WTC11 (cell line): ENCODE measurements around the gene PRKAG2. TPM values are rescaled to one million over a fixed set of nuclear protein-coding genes. Genes with fewer than 3 reads are reported as not detected.

ENCODE experiments used
- ATAC-seq: fragments of 200-7000 bp; cut with Tn5 transposase; 2 replicates; pipeline ENCODE4 v1.10.0; 2021; ENCODE audit warnings: mild to moderate bottlenecking, moderate library complexity
- CTCF ChIA-PET: fragments of 300-600 bp; sonication (Branson Sonifier 250); formaldehyde crosslinking; loops from one replicate; lab custom pipeline; 2021; ENCODE audit warnings: antibody characterized with exemption; lab: Charles Lee
- POLR2A ChIA-PET: fragments of 350-600 bp; sonication (Branson Sonifier 250); formaldehyde crosslinking; loops from one replicate; lab custom pipeline; 2021; ENCODE audit warnings: antibody characterized with exemption; lab: Charles Lee
- DNase-seq: peaks from one replicate; pipeline ENCODE4 v3.0.0; 2021; ENCODE audit warnings: low spot score
- H3K27ac Mint-ChIP-seq: 2 replicates; pipeline ENCODE4 v1.8.0; 2021; ENCODE audit warnings: mixed read lengths
- H3K27me3 Mint-ChIP-seq: 2 replicates; pipeline ENCODE4 v1.8.0; 2021; ENCODE audit warnings: low read depth, mild to moderate bottlenecking, moderate library complexity, mixed read lengths
- H3K36me3 Mint-ChIP-seq: 2 replicates; pipeline ENCODE4 v1.8.0; 2021; ENCODE audit warnings: mixed read lengths
- H3K4me1 Mint-ChIP-seq: 2 replicates; pipeline ENCODE4 v1.8.0; 2022; ENCODE audit warnings: mixed read lengths
- H3K4me3 Mint-ChIP-seq: 2 replicates; pipeline ENCODE4 v1.8.0; 2021; ENCODE audit warnings: mild to moderate bottlenecking, moderate library complexity, mixed read lengths
- H3K9me3 Mint-ChIP-seq: 2 replicates; pipeline ENCODE4 v1.8.0; 2021; ENCODE audit warnings: mixed read lengths
- ARID4B ChIP-seq: sonication (generic); formaldehyde crosslinking; IDR thresholded peaks from 2 replicates; pipeline ENCODE4 v1.8.0; 2023; ENCODE audit warnings: missing genetic modification reagents, mild to moderate bottlenecking, borderline replicate concordance
- E2F5 ChIP-seq: sonication (generic); formaldehyde crosslinking; IDR thresholded peaks from 2 replicates; pipeline ENCODE4 v1.8.1; 2022; ENCODE audit warnings: mild to moderate bottlenecking, moderate library complexity, missing genetic modification reagents
- EMX1 ChIP-seq: fragments of 250-450 bp; sonication (Bioruptor Pico); IDR thresholded peaks from 2 replicates; pipeline ENCODE4 v1.8.0; 2021; ENCODE audit warnings: mild to moderate bottlenecking
- ESRRA ChIP-seq: sonication (generic); formaldehyde crosslinking; IDR thresholded peaks from 2 replicates; pipeline ENCODE4 v1.8.1; 2022; ENCODE audit warnings: mild to moderate bottlenecking, missing genetic modification reagents, borderline replicate concordance
- GTF2I ChIP-seq: fragments of 250-450 bp; sonication (Bioruptor Pico); conservative IDR thresholded peaks from 2 replicates; pipeline ENCODE4 v1.4.0; 2021; ENCODE audit warnings: mild to moderate bottlenecking
- HMGA2 ChIP-seq: fragments of 250-450 bp; sonication (Bioruptor Pico); IDR thresholded peaks from 2 replicates; pipeline ENCODE4 v1.4.0; 2021; ENCODE audit warnings: mild to moderate bottlenecking, moderate library complexity
- MYBL2 ChIP-seq: sonication (generic); formaldehyde crosslinking; IDR thresholded peaks from 2 replicates; pipeline ENCODE4 v1.8.1; 2023; ENCODE audit warnings: mild to moderate bottlenecking, moderate library complexity, missing genetic modification reagents
- NR3C1 ChIP-seq: sonication (generic); formaldehyde crosslinking; conservative IDR thresholded peaks from 2 replicates; pipeline ENCODE4 v1.8.1; 2023; ENCODE audit warnings: low read depth, mild to moderate bottlenecking, missing genetic modification reagents
- OVOL2 ChIP-seq: fragments of 250-450 bp; sonication (Bioruptor Pico); IDR thresholded peaks from 2 replicates; pipeline ENCODE4 v1.9.0; 2021; ENCODE audit warnings: mild to moderate bottlenecking, borderline replicate concordance
- RELA ChIP-seq: sonication (generic); formaldehyde crosslinking; IDR thresholded peaks from 2 replicates; pipeline ENCODE4 v1.8.1; 2022; ENCODE audit warnings: missing genetic modification reagents, mild to moderate bottlenecking, borderline replicate concordance
- STAT6 ChIP-seq: sonication (generic); formaldehyde crosslinking; conservative IDR thresholded peaks from 2 replicates; pipeline ENCODE4 v1.8.1; 2023; ENCODE audit warnings: mild to moderate bottlenecking, low read depth, missing genetic modification reagents, moderate library complexity
- TP53 ChIP-seq: sonication (generic); formaldehyde crosslinking; IDR thresholded peaks from 2 replicates; pipeline ENCODE4 v1.8.1; 2023; ENCODE audit warnings: mild to moderate bottlenecking, missing genetic modification reagents
- ZNF138 ChIP-seq: sonication (generic); formaldehyde crosslinking; conservative IDR thresholded peaks from 2 replicates; pipeline ENCODE4 v1.8.1; 2022; ENCODE audit warnings: mild to moderate bottlenecking, moderate library complexity, missing genetic modification reagents
- ZNF396 ChIP-seq: fragments of 250-450 bp; sonication (Bioruptor Pico); IDR thresholded peaks from 2 replicates; pipeline ENCODE4 v1.8.0; 2021; ENCODE audit warnings: mild to moderate bottlenecking, moderate library complexity, borderline replicate concordance
- ZNF416 ChIP-seq: fragments of 250-450 bp; sonication (Bioruptor Pico); IDR thresholded peaks from 2 replicates; pipeline ENCODE4 v1.9.0; 2021; ENCODE audit warnings: mild to moderate bottlenecking, inconsistent platforms
- total RNA-seq: library from RNA; stranded (reverse); gene quantifications from 3 replicates; pipeline ENCODE4 v1.2.3, GENCODE V29; 2021
- TF ChIP-seq, protein P1 (sequence below): sonication (generic); formaldehyde crosslinking; IDR thresholded peaks from 2 replicates; pipeline ENCODE4 v1.8.1; 2022; ENCODE audit warnings: low read depth, missing genetic modification reagents, borderline replicate concordance
- TF ChIP-seq, protein P2 (sequence below): sonication (generic); formaldehyde crosslinking; IDR thresholded peaks from 2 replicates; pipeline ENCODE4 v1.8.0; 2023; ENCODE audit warnings: mild to moderate bottlenecking, missing genetic modification reagents
- TF ChIP-seq, protein P3 (sequence below): sonication (generic); formaldehyde crosslinking; IDR thresholded peaks from 2 replicates; pipeline ENCODE4 v1.8.1; 2022; ENCODE audit warnings: low read depth, mild to moderate bottlenecking, moderate library complexity, missing genetic modification reagents, borderline replicate concordance

Gene PRKAG2
- total RNA-seq, 1 experiment from 2014 or later, result 20.3 TPM

- Mint-ChIP-seq H3K4me3 (no peak overlapping the region), H3K36me3 (no peaks in the 10 kb centered on the region), H3K27me3 (peaks cover 2% of the 10 kb centered on the region; the same call in 1 of the 2 replicates)
- CTCF ChIA-PET, result interaction anchor here (1.2 kb wide), 1 partner anchor 10 kb away, joined by 3 read pairs; no protein-coding TSS in a partner anchor
- DNase-seq, result no peak
- no peak for TF ChIP-seq ZNF416
- no peak for TF ChIP-seq E2F5 (CRISPR knock-in tag)
- TF ChIP-seq, protein P1, sequence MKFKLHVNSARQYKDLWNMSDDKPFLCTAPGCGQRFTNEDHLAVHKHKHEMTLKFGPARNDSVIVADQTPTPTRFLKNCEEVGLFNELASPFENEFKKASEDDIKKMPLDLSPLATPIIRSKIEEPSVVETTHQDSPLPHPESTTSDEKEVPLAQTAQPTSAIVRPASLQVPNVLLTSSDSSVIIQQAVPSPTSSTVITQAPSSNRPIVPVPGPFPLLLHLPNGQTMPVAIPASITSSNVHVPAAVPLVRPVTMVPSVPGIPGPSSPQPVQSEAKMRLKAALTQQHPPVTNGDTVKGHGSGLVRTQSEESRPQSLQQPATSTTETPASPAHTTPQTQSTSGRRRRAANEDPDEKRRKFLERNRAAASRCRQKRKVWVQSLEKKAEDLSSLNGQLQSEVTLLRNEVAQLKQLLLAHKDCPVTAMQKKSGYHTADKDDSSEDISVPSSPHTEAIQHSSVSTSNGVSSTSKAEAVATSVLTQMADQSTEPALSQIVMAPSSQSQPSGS, result no peak
- no peak for TF ChIP-seq ESRRA (CRISPR knock-in tag)
- no peak for TF ChIP-seq HMGA2 (CRISPR knock-in tag)
- TF ChIP-seq ZNF138 (CRISPR knock-in tag), result no peak
- no peak for TF ChIP-seq TP53 (CRISPR knock-in tag)
- no peak for TF ChIP-seq EMX1
- TF ChIP-seq MYBL2 (CRISPR knock-in tag), result no peak
- no peak for TF ChIP-seq NR3C1 (CRISPR knock-in tag)
- TF ChIP-seq, all 79 proteins: peak for 0
- POLR2A ChIA-PET, result no interaction called here
- ATAC-seq, result no peak
- Mint-ChIP-seq H3K27ac (no peak overlapping the region), H3K4me1 (no peaks in the 10 kb centered on the region), H3K9me3 (no peaks in the 10 kb centered on the region)
These were observed 47.1 kb upstream of the PRKAG2 start for GRCh38 chr7:151924001-151924400.

DNA sequence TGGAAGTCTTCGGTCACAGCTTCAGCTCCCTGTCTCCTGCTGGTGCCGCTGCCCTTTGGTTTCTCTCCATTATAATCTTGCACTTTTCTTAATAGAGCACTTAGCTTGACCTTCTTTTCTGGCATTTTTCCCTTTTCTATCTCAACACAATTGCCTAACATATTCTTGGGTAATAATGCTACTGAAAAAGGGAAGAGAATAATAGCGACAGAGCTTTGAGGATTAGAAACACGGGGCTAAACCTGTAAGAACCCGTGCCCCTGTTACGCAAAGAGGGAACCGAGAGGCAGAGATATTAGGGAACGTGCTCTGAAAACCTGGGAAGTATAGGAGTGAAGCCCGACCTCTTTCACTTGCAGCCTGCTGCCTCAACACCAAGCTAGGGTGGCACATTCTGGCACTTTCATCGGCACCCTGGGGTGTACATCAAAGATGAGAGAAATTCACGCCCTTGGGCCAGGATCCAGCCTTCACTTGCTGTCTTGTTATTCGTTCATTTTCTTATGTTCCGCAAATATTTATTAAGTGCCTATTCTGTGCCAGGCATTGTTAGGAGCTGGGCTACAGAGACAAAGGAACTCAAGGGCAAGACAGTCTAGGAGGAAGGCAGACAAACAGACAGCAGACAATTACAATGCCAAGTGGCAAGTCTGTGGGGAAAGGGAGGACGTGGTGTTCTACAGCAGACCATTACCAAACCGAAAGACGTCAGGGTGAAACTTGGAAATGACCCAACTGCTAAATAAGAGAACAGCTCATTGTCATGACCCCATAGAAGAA, 46.4 kb upstream of the PRKAG2 start:
- ChIA-PET CTCF (interaction anchor here (1.2 kb wide), 1 partner anchor 11 kb away, joined by 3 read pairs; no protein-coding TSS in a partner anchor), POLR2A (no interaction called here)
- Mint-ChIP-seq H3K4me3 (no peak overlapping the region), H3K9me3 (no peaks in the 10 kb centered on the region), H3K27me3 (peaks cover 2% of the 10 kb centered on the region; the same call in 1 of the 2 replicates), H3K4me1 (no peaks in the 10 kb centered on the region), H3K27ac (no peak overlapping the region), H3K36me3 (no peaks in the 10 kb centered on the region)
- ATAC-seq (no peak), DNase-seq (no peak)
- TF ChIP-seq, protein P1, result no peak
- TF ChIP-seq, protein P2, sequence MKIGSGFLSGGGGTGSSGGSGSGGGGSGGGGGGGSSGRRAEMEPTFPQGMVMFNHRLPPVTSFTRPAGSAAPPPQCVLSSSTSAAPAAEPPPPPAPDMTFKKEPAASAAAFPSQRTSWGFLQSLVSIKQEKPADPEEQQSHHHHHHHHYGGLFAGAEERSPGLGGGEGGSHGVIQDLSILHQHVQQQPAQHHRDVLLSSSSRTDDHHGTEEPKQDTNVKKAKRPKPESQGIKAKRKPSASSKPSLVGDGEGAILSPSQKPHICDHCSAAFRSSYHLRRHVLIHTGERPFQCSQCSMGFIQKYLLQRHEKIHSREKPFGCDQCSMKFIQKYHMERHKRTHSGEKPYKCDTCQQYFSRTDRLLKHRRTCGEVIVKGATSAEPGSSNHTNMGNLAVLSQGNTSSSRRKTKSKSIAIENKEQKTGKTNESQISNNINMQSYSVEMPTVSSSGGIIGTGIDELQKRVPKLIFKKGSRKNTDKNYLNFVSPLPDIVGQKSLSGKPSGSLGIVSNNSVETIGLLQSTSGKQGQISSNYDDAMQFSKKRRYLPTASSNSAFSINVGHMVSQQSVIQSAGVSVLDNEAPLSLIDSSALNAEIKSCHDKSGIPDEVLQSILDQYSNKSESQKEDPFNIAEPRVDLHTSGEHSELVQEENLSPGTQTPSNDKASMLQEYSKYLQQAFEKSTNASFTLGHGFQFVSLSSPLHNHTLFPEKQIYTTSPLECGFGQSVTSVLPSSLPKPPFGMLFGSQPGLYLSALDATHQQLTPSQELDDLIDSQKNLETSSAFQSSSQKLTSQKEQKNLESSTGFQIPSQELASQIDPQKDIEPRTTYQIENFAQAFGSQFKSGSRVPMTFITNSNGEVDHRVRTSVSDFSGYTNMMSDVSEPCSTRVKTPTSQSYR (CRISPR knock-in tag), result no peak
- TF ChIP-seq OVOL2 (no peak), GTF2I (CRISPR knock-in tag) (no peak), STAT6 (CRISPR knock-in tag) (no peak), RELA (CRISPR knock-in tag) (no peak), ARID4B (CRISPR knock-in tag) (no peak), ZNF396 (no peak)
- TF ChIP-seq, protein P3, sequence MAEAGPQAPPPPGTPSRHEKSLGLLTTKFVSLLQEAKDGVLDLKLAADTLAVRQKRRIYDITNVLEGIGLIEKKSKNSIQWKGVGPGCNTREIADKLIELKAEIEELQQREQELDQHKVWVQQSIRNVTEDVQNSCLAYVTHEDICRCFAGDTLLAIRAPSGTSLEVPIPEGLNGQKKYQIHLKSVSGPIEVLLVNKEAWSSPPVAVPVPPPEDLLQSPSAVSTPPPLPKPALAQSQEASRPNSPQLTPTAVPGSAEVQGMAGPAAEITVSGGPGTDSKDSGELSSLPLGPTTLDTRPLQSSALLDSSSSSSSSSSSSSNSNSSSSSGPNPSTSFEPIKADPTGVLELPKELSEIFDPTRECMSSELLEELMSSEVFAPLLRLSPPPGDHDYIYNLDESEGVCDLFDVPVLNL (CRISPR knock-in tag), result no peak
